ENCODE measurements around the gene LCOR.

Gene LCOR

DNA sequence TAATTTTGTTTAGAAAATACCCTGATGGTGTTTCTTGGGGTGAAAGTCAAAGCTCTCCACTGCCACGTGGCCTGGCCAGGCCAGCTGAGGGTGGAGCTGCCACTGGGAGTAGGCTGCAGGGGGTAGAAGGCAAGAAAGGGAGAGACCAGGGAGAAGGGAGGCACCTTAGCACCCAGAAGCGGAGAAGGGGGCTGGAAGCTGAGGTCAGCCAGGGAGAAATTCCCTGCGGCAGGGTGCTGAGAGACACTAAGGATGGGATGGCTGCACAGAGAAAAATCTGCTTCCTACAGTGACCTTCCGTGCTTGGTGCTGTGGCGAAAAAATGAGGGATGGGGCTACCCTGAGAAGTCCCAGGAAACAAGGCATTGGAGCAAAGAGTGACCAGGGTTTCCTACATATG is 210.0 kb downstream of the LCOR start:
- no peak for TF ChIP-seq CTCF (IDR thresholded peaks at IDR 0.05)
- Histone ChIP-seq H3K4me3 (no peak overlapping the region), H3K27ac (no peak overlapping the region)
- DNase-seq (ENCODE audit: low spot score): no peak

GRCh38 chr10:97042716-97043562 is 210.8 kb downstream of the LCOR start:
- DNase-seq (ENCODE audit: low spot score): no peak
- no peak for TF ChIP-seq CTCF (IDR thresholded peaks at IDR 0.05)
- H3K27ac ChIP-seq: no peak overlapping the region
- no peak overlapping the region for H3K4me3 ChIP-seq

DNA sequence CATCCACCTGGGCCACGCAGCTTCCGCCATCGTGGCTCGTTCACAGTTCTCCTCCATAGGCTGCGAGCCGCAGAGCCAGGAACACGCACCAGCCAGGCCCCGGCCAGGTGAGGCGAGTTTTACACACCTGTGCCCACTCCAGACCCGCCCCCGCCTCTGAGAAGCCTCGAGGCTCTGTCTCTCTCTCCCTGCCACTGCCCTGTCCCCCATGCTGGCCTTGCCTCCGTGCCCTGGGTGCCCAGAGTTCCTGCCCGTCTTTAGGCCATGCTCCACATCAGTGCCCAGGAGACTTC is 211.4 kb downstream of the LCOR start:
- H3K4me3 ChIP-seq: no peak overlapping the region
- no peak for DNase-seq (ENCODE audit: low spot score)
- TF ChIP-seq CTCF (IDR thresholded peaks at IDR 0.05): no peak
- no peak overlapping the region for H3K27ac ChIP-seq

Measured in coronary artery (tissue), 2 donors.